ENCODE results near the gene TMX2.

DNA sequence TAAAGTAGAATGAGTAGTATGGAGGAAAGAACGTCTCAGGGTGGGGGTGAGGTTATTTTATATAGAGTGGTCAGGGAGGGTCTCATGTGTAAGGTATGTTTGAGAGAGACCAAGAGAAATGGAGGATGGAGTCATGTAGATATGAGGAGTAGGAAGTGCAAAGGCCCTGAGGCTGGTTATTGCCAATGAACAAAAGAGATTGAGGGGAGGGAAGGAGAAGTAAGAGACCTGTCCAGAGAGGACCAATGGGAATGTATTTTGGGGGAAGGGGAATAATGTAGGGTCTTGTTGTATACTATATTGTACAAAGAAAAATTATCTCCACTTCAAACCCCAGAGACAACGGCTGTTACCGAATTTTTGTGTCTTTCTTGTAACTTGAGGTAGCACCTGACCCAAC, 59.0 kb downstream of the TMX2 start:
- TF ChIP-seq, protein P1, sequence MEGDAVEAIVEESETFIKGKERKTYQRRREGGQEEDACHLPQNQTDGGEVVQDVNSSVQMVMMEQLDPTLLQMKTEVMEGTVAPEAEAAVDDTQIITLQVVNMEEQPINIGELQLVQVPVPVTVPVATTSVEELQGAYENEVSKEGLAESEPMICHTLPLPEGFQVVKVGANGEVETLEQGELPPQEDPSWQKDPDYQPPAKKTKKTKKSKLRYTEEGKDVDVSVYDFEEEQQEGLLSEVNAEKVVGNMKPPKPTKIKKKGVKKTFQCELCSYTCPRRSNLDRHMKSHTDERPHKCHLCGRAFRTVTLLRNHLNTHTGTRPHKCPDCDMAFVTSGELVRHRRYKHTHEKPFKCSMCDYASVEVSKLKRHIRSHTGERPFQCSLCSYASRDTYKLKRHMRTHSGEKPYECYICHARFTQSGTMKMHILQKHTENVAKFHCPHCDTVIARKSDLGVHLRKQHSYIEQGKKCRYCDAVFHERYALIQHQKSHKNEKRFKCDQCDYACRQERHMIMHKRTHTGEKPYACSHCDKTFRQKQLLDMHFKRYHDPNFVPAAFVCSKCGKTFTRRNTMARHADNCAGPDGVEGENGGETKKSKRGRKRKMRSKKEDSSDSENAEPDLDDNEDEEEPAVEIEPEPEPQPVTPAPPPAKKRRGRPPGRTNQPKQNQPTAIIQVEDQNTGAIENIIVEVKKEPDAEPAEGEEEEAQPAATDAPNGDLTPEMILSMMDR (IDR thresholded peaks at IDR 0.05; ENCODE audit: poor library complexity, severe bottlenecking), result no peak
- no peak for TF ChIP-seq EZH2 (IDR thresholded peaks at IDR 0.05; ENCODE audit: borderline replicate concordance, insufficient read depth, low read length, poor library complexity, severe bottlenecking)
- TF ChIP-seq RAD21 (conservative IDR thresholded peaks at IDR 0.05), result no peak
